ENCODE data around the gene TMUB1.

Gene TMUB1

DNA sequence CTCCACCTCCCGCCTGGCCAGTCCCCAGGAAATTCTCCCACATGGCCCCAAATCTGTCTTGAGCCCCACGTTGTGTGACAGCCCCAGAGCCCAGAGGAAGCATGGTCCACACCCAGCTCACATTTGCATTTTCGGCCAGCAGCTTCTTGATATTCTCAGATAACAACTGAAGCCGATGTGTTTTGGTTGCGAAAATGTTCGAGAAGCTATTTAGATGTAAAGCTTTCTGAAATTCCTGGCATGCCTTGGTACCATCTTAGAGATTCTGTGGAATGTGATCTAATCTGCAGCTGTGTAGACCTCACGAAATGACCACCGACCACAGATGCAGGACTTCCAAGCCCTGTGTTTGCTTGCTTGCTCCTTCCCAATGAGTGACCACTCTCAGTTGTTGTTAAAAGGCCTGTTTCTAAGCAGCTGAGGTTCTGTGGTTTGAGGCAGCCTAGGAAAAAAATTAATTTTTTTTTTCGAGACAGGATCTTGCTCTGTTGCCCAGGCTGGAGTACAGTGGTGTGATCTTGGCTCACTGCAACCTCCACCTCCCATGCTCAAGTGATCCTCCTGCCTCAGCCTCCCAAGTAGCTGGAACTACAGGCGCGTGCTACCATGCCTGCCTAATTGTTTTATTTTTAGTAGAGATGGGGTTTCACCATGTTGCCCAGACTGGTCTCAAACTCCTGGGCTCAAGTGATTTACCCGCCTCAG lies 15.1 kb downstream of the TMUB1 start:
- H3K27me3 ChIP-seq (ENCODE audit: low read length): no peaks in the 10 kb centered on the region
- H3F3A ChIP-seq (ENCODE audit: insufficient read depth): no peaks in the 10 kb centered on the region
- H3K9ac ChIP-seq (ENCODE audit: low read length): no peak overlapping the region
- no peaks in the 10 kb centered on the region for H4K20me1 ChIP-seq (ENCODE audit: low read depth, low read length)
- H3K4me3 ChIP-seq (ENCODE audit: insufficient read depth, low read length, poor library complexity, severe bottlenecking): no peak overlapping the region
- no peak overlapping the region for H3K27ac ChIP-seq (ENCODE audit: low read depth, low read length)
- no peaks in the 10 kb centered on the region for H3K9me3 ChIP-seq (ENCODE audit: insufficient read depth, low read length)
- H3K4me2 ChIP-seq (ENCODE audit: low read depth, low read length, poor library complexity, severe bottlenecking): no peak overlapping the region
- no peak overlapping the region for H2AFZ ChIP-seq (ENCODE audit: low read depth, low read length, severe bottlenecking)
- no peaks in the 10 kb centered on the region for H3K9me2 ChIP-seq (replicated peaks; ENCODE audit: insufficient read depth, low read length)
- TF ChIP-seq EZH2phosphoT487 (conservative IDR thresholded peaks at IDR 0.05; ENCODE audit: low read length): no peak
- TF ChIP-seq, protein P1, sequence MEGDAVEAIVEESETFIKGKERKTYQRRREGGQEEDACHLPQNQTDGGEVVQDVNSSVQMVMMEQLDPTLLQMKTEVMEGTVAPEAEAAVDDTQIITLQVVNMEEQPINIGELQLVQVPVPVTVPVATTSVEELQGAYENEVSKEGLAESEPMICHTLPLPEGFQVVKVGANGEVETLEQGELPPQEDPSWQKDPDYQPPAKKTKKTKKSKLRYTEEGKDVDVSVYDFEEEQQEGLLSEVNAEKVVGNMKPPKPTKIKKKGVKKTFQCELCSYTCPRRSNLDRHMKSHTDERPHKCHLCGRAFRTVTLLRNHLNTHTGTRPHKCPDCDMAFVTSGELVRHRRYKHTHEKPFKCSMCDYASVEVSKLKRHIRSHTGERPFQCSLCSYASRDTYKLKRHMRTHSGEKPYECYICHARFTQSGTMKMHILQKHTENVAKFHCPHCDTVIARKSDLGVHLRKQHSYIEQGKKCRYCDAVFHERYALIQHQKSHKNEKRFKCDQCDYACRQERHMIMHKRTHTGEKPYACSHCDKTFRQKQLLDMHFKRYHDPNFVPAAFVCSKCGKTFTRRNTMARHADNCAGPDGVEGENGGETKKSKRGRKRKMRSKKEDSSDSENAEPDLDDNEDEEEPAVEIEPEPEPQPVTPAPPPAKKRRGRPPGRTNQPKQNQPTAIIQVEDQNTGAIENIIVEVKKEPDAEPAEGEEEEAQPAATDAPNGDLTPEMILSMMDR (IDR thresholded peaks at IDR 0.05; ENCODE audit: insufficient read depth, low read length, poor library complexity, severe bottlenecking): no peak
- no peaks in the 10 kb centered on the region for H3K79me2 ChIP-seq (ENCODE audit: insufficient read depth, low read length)
- H3K36me3 ChIP-seq (ENCODE audit: low read length): no peaks in the 10 kb centered on the region

DNA sequence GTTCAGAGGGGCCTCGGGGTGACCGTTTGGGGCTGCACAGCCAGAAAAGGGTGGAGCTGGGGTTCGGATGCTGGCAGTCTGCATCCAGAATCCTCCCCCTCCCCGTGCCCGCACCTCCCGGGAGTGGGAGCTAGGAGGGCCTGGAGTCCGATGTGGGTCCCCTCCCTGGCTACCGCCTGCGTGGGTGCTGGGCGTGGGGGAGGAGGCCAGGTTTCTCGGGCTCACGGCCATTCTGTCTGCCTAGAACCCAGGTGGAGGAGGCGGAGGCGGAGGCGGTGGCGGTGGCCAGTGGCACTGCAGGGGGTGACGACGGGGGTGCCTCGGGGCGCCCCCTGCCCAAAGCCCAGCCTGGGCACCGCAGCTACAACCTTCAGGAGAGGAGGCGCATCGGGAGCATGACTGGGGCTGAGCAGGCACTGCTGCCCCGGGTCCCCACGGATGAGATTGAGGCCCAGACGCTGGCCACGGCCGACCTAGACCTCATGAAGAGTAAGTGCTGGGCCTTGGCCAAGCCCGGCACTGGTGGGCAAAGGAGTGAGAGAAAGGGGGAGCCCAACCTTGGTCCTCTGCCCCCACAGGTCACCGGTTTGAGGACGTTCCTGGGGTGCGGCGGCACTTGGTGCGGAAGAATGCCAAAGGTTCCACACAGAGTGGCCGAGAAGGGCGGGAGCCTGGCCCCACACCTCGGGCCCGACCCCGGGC lies 16.9 kb downstream of the TMUB1 start:
- peaks cover 11% of the 10 kb centered on the region; the same call in 1 of the 2 replicates for H3K79me2 ChIP-seq (ENCODE audit: insufficient read depth, low read length)
- H3K27me3 ChIP-seq (ENCODE audit: low read length): no peaks in the 10 kb centered on the region
- TF ChIP-seq, protein P1 (IDR thresholded peaks at IDR 0.05; ENCODE audit: insufficient read depth, low read length, poor library complexity, severe bottlenecking): no peak
- no peak for TF ChIP-seq EZH2phosphoT487 (conservative IDR thresholded peaks at IDR 0.05; ENCODE audit: low read length)
- no peaks in the 10 kb centered on the region for H3F3A ChIP-seq (ENCODE audit: insufficient read depth)
- no peaks in the 10 kb centered on the region for H3K36me3 ChIP-seq (ENCODE audit: low read length)
- H2AFZ ChIP-seq (ENCODE audit: low read depth, low read length, severe bottlenecking): no peak overlapping the region
- no peaks in the 10 kb centered on the region for H3K9me2 ChIP-seq (replicated peaks; ENCODE audit: insufficient read depth, low read length)
- no peaks in the 10 kb centered on the region for H3K9me3 ChIP-seq (ENCODE audit: insufficient read depth, low read length)
- H3K4me2 ChIP-seq (ENCODE audit: low read depth, low read length, poor library complexity, severe bottlenecking): no peak overlapping the region
- no peak overlapping the region for H3K27ac ChIP-seq (ENCODE audit: low read depth, low read length)
- no peak overlapping the region for H3K9ac ChIP-seq (ENCODE audit: low read length)
- H4K20me1 ChIP-seq (ENCODE audit: low read depth, low read length): no peaks in the 10 kb centered on the region
- H3K4me3 ChIP-seq (ENCODE audit: insufficient read depth, low read length, poor library complexity, severe bottlenecking): no peak overlapping the region

DNA sequence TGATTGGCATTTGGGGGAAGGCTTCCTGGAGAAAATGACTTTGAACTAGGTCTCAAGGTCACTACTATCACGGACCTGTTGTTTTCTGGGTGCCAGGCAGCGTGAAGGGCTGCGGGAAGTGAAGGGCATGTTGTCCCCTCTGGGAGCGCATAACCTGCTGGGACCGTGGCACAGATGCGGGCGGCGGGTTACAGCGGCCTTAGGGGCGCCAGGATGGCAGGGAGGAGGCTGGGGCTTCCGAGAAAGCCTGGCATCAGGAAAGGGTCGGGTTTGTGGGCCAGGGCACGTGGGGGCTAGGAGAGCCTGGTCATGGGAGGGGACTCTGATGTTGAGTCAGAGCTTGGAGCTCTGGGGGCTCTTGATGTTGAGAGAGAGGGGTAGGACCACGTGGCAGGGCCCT lies 17.8 kb downstream of the TMUB1 start:
- H3K9me2 ChIP-seq (replicated peaks; ENCODE audit: insufficient read depth, low read length): no peaks in the 10 kb centered on the region
- H3K9me3 ChIP-seq (ENCODE audit: insufficient read depth, low read length): no peaks in the 10 kb centered on the region
- TF ChIP-seq, protein P1 (IDR thresholded peaks at IDR 0.05; ENCODE audit: insufficient read depth, low read length, poor library complexity, severe bottlenecking): no peak
- no peak overlapping the region for H3K4me3 ChIP-seq (ENCODE audit: insufficient read depth, low read length, poor library complexity, severe bottlenecking)
- H3K27me3 ChIP-seq (ENCODE audit: low read length): no peaks in the 10 kb centered on the region
- H2AFZ ChIP-seq (ENCODE audit: low read depth, low read length, severe bottlenecking): no peak overlapping the region
- H3K36me3 ChIP-seq (ENCODE audit: low read length): no peaks in the 10 kb centered on the region
- H3K4me2 ChIP-seq (ENCODE audit: low read depth, low read length, poor library complexity, severe bottlenecking): no peak overlapping the region
- no peak overlapping the region for H3K9ac ChIP-seq (ENCODE audit: low read length)
- no peaks in the 10 kb centered on the region for H3F3A ChIP-seq (ENCODE audit: insufficient read depth)
- no peak overlapping the region for H3K27ac ChIP-seq (ENCODE audit: low read depth, low read length)
- H4K20me1 ChIP-seq (ENCODE audit: low read depth, low read length): no peaks in the 10 kb centered on the region
- peaks cover 20% of the 10 kb centered on the region for H3K79me2 ChIP-seq (ENCODE audit: insufficient read depth, low read length)

Measured in SU-DHL-6 (cell line).